GM21515 (cell line): ENCODE data around the gene IL4R.

ENCODE experiments used
- ATAC-seq: cut with Tn5 transposase; IDR thresholded peaks from one replicate; pipeline ENCODE4 v1.9.1; 2021; ENCODE audit not compliant: unreplicated experiment

IL4R gene

DNA sequence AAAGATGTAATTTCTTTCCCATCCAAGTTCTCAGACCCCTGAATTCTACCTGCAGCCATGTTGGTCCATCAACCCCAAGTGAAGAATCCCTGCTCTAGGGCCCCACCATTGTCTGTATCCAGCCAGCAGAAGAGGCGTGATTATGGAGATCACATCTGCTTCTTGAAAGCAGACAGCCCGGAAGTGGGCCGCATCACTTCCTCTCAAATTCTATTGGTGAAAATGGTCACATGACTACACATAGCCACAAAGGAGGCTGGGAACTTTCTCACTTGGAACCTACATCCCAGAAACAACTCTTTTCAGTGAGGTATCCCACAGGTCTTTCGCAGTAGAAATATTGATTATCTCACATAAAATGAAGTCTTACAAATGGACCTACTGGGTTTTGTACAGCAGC, 40.1 kb downstream of the IL4R start:
- no peak for ATAC-seq

DNA sequence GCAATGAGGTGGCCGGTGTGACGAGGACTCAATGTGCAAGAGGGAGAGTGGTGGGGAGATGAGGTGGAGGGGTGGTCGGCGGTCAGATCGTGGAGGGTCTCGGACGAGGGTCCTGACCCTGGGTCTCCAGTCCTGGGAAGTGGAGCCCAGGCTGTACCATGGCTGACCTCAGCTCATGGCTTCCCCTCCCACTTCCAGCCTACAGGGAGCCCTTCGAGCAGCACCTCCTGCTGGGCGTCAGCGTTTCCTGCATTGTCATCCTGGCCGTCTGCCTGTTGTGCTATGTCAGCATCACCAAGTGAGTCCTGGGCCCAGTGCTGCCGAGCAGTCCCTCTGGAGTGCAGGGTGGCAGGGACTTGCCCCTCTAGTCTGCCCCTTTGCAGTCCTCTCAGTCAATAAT, 41.8 kb downstream of the IL4R start:
- ATAC-seq: no peak

DNA sequence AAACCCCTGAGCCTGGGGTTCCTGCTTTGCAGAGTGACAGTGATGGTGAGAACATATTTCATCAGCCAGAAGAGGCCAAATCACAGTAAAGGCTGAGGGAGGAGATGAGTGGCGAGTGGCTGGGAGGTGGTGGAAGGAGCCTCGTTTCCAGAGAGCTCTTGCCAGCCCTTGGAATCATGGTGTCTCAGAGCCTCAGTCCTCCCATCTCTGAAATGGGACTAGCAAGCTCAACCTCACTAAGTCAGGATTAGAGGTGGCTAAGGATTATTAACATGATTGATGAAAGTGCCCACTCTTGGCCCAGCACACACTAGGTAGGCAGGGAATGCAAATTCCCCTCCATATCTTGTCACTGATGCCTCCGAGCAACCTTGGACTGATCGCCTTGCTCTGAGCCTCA, 43.0 kb downstream of the IL4R start:
- no peak for ATAC-seq

DNA sequence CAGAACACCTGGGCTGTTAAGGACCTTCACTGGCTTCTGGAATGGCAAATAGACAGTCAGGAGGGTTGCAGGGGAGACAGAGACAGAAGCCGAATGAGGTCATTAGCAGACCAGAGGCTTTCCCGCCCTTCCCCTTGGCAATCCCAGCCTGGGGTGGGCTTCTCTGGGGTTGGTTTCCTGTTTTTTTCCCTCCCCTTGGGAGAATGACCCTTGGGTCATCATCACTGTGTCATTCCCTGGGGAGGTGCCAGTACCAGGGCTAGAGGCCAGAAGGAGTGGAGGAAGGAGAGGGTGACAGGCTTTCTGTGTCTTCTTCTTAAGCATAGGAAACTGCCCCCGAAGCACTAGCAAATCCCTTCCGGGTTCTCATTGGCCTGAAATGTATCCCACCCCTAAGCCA, 45.3 kb downstream of the IL4R start:
- no peak for ATAC-seq

DNA sequence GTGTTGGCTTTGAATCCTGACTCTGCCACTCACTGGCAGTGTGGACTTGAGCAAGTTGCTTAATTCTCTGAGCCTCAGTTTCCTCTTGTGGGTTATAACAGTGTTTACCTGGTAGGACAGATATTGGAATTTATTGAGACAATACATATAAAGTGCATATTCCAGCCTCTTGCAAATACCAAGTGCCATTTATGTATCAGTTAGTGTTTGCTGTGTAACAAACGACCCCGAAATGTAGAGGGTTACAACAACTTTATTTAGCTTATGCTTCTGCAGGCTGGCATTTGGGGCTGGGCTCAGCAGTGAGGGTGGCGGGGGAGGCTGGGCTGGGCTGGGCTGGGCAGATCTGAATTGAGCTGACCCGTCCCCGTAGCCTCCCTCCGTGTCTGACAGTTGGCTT, 45.8 kb downstream of the IL4R start:
- no peak for ATAC-seq

DNA sequence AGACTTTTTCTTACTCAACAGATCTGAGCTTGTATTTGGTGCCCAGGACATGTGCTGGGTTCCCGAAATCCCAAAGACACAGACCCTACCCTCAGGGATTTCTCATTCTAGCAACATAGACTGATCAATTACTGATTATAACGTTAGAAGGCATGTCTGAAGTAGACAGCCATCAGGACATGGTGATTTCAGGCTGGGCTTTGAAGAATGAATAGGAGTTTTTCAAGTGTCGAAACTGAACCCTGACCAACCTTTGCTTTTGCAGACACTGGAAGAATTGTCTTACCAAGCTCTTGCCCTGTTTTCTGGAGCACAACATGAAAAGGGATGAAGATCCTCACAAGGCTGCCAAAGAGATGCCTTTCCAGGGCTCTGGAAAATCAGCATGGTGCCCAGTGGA, 48.2 kb downstream of the IL4R start:
- ATAC-seq: no peak

DNA sequence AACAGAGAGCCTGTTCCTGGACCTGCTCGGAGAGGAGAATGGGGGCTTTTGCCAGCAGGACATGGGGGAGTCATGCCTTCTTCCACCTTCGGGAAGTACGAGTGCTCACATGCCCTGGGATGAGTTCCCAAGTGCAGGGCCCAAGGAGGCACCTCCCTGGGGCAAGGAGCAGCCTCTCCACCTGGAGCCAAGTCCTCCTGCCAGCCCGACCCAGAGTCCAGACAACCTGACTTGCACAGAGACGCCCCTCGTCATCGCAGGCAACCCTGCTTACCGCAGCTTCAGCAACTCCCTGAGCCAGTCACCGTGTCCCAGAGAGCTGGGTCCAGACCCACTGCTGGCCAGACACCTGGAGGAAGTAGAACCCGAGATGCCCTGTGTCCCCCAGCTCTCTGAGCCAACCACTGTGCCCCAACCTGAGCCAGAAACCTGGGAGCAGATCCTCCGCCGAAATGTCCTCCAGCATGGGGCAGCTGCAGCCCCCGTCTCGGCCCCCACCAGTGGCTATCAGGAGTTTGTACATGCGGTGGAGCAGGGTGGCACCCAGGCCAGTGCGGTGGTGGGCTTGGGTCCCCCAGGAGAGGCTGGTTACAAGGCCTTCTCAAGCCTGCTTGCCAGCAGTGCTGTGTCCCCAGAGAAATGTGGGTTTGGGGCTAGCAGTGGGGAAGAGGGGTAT, 48.9 kb downstream of the IL4R start:
- no peak for ATAC-seq

DNA sequence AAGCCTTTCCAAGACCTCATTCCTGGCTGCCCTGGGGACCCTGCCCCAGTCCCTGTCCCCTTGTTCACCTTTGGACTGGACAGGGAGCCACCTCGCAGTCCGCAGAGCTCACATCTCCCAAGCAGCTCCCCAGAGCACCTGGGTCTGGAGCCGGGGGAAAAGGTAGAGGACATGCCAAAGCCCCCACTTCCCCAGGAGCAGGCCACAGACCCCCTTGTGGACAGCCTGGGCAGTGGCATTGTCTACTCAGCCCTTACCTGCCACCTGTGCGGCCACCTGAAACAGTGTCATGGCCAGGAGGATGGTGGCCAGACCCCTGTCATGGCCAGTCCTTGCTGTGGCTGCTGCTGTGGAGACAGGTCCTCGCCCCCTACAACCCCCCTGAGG, 49.5 kb downstream of the IL4R start:
- ATAC-seq: no peak

DNA sequence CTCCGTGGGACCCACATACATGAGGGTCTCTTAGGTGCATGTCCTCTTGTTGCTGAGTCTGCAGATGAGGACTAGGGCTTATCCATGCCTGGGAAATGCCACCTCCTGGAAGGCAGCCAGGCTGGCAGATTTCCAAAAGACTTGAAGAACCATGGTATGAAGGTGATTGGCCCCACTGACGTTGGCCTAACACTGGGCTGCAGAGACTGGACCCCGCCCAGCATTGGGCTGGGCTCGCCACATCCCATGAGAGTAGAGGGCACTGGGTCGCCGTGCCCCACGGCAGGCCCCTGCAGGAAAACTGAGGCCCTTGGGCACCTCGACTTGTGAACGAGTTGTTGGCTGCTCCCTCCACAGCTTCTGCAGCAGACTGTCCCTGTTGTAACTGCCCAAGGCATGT, 50.0 kb downstream of the IL4R start:
- no peak for ATAC-seq

DNA sequence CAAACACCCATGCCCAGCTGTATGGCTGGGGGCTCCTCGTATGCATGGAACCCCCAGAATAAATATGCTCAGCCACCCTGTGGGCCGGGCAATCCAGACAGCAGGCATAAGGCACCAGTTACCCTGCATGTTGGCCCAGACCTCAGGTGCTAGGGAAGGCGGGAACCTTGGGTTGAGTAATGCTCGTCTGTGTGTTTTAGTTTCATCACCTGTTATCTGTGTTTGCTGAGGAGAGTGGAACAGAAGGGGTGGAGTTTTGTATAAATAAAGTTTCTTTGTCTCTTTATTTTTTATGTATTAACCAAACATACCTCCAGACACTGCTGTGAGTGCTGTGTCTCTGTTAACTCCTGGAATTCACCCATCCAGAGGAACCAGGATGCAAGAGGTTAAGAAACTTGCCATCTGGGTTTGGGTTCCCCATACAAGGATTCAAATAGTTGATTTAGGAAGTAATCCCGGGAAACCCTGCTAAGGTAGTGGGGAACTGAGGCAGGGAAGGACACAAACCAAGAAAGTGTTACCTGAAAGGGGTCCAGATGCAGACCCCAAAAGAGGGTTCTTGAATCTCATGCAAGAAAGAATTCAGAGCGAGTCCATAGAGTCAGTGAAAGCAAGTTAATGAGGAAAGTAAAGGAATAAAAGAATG, 50.8 kb downstream of the IL4R start:
- no peak for ATAC-seq

DNA sequence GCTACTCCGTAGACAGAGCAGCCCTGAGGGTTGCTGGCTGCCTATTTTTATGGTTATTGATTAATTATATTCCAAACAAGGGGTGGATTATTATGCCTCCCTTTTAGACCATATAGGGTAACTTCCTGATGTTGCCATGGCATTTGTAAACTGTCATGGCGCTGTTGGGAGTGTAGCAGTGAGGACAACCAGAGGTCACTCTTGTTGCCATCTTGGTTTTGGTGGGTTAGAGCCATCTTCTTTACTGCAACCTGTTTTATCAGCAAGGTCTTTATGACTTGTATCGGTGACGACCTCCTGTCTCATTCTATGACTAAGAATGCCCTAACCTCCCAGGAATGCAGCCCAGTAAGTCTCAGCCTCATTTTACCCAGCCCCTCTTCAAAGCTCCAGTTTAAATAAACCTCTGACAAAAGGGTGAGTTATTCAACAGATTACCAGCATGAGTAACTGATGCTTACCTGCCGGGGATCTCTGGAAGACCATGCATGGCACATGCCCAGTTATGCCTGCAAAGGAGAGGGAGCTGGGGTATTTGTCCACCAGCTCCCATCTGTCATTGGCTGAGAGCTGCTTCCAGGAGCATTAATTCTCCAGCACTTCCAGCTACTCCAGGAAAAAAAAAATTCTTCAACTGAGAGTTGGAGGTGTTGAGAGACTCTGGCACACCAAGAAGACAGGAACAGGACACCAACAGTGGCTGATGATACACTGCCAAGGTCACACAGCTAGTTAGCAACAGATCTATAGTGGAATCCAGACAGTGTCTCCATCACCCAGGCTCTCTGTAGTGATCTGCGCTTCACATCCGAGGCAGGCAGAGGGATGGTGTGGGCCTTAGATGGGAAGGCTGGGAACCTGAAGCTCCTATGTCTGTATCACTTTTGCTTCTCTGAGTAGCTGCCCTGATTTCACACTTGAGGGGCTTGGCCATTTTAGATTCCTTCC, 51.6 kb downstream of the IL4R start:
- ATAC-seq: no peak

DNA sequence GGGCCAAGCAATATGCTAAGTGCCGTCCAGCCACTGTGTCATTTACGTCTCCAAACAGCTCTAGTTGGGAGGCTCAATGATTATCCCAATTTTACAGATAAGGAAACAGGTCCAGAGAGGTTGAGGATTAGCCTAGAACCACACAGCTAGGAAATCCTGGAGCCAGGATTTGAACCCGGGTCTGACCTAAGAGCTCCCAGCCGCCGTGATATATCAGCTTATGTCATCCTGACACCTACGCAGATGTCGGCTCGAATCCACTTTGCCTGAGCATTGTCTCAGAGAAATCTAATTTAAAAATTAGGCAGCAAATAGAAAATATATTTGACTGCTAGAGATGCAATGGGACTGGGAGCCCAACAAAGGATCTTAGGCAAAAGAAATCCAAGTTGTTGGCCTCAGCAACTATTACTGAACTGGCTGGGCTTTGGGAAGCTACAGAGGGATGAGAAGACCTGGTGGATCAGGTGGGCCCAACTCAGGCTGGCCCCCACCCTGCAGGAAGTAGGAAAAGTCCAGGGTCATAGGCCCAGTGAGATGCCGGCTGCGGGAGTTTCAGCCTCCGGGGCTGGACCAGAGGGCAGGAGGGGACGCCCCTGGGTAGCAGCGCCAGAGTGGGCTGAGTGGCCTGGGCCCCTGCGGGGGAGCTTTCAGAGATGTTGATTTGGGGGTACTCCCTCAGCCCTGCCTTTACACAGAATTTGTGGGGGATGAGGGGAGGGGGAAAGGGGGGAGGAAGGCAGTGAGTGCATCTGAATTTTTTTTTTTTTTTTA, 53.1 kb downstream of the IL4R start:
- peak; percentile 17 for ATAC-seq

DNA sequence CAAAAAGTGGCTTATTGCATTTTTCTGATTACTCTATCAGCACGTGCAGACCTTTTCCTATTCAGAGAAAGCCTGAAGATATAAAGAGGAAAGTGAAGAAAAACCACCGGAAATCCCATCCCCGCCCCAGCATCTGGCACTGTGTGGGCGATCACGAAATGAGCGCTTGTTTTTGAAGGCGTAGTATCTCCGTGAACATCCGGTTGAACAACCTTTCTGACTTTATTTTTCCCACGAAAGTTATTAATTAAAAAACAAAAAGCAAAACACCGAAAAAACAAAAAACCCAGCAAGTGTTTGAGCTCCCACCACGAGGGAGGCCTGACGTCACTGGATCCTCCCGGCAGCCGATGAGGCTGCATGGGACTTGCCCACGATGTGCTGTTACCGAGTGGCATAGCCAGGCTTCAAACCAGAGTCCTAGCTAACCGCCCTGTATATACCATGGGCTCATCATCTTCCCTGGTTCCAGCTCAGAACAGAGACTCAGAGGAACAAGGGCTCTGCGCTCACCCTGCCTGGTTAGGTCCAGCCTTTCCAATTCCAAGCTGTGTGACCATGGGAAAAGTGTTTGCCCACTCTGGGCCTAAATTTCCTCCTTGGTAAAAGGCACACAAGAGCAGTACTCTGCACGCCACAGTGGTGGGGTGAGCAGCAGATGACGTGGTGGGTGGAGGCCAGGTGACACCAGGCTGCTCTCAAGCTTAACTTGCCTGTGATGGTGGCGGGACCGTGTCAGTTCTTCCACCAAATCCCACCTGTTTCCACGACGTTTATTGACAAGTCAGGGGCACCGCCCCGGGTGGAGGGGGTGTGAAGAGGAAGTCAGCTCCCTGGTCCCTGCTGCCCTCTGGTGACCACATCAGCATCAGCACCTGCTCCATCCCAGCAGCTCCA, 53.9 kb downstream of the IL4R start:
- peak; percentile 62 for ATAC-seq

DNA sequence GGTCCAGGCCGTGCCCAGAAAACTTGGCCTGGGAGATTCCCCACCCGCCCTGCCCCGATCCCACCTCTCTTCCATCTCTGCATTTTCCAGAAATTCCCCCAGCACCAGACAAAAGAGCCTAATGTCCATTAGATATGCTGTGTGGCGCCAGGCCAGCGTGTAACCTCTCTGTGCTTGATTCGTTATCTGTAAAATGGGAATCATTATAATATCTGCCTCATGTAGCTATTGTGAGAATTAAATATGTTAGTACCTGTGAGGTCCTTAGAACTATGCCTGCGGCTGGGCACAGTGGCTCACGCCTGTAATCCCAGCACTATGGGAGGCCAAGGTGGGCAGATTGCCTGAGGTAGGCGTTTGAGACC, 54.6 kb downstream of the IL4R start:
- ATAC-seq: no peak

DNA sequence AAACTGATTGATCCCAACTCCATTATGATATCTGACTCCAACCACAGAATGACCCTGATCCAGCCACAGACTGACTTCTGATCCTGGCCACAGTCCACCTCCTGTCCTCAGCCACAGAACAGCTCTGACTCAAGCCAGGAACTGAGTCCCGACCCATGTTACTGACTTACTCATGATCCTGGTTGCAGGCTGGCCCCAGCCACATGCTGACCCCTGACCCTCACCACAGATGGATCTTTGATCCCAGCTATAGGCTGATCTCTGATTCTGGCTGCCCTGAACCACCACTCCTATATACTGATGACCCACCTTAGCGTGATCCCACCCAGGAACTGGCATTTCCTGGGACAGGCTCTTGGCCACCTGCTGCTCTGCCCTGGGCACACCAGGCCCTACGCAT, 56.0 kb downstream of the IL4R start:
- no peak for ATAC-seq

DNA sequence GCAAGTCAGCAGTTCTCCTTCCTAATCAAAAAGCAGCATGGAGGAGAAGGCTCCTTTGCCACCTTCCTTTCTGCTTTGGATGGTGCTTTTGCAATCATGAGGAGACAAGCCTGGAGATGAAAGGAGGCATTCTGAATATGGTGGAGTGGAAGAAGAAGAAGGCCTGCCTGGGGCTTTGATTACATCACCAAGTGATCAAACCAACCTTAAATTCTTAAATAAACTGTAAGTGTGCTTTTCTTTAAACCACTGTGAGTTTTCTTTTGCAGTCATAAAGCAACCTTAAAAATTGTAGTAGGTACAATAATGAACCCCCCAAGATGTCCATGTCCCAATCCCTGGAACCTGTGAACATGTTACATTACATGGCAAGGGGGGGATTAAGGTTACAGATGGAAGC, 56.5 kb downstream of the IL4R start:
- ATAC-seq: no peak

DNA sequence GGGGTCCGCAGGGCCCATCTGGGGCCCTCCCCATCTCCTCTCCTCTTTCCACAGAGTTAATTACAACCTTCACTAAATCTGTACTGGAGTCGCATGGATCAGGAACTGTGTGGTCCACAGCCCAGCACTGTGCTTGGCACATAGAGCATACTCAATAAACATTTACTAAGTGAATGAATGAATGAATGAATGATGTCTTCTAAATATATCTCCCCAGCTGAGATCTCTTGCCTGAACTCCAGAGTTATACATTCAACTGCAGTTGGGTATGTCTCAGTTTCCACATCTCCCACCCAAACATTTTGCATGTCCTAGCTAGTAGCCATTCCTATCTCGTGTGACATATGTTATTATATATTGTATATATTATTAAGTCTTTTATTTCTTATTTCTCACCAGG, 59.5 kb downstream of the IL4R start:
- ATAC-seq: no peak

DNA sequence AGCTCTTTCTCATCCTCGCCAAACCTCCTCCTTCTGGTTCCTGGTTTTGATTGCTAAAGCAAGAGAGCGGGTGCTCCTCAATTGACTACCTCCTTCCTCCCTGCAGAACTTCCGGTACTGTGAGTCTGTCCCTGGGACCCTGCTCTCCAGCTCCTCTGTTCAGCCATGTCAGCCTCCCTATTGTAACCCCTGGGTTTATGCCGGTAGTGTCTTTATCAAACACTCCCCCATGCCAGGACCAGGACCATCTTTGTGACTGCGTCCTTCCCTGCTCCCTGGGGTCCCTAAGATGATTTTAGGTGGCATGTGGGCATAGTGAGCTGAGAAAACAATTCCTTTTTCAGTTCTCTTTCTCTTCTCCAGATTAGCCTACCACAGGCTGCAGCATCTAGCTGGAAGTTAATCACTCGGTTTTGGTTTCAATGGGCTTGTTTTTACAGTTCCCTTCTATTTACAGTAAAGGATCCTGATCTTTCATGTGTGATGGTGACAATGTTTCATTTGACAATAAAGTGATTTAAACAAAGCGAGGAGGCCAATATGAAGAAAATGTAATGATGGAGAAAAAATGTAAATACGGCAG, 60.5 kb downstream of the IL4R start:
- no peak for ATAC-seq

DNA sequence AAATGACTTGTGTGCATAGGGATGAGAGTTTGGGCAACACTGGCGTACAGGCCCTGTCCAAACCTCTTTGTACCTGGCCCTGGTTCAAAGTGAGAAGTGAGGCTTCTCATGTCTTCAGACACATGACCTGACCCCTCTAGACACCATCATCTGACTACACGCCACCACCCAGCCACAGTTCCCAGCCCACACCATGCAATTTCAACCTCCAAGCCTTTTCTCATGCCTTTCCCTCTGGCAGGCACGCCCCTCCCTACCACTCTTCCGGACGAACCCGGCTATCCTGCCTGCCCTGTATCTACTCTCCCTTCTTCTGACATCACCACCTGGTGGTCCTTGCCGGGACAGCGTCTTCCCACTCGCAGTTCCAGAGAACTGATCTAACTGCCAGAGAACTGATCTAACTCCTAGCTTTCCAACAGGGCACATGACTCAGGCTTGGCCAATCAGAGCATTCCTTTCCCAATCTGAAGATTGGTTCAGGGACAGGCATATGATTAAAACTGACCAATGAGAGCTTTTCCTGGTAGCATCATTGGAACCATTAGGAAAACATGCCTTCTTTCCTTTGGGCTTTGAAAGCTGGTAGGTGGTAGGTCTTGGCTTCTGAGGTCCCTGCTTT, 61.1 kb downstream of the IL4R start:
- ATAC-seq: no peak
